GM21447 (cell line): ENCODE data around the gene PTPRN2.

Experiments
- ATAC-seq: cut with Tn5 transposase; IDR thresholded peaks from one replicate; pipeline ENCODE4 v1.9.1; 2021; ENCODE audit not compliant: unreplicated experiment

Gene PTPRN2

DNA sequence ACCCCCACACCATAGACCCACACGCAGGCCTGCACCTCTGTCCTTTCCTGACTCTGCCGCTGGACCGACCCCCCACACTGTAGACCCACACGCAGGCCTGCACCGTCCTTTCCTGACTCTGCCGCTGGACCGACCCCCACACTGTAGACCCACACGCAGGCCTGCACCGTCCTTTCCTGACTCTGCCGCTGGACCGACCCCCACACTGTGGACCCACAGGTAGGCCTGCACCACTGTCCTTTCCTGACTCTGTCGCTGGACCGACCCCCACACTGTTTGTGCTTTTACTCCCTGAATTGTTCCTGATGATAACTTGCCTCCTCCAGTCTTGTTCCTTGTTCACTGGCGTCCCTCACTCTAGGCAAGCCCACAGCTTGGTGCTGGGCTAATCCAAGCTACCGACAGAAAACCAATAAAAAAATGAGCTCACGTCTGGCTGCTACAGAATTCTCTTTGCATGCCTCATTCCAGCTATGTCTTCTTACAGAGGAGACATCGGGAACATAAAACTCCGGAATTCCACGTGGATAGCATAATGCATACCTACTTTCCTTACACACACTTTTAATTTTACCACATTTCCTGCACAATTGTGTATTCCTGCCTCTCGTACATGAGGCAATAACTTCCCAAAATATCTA lies 494.3 kb downstream of the PTPRN2 start:
- ATAC-seq: no peak

DNA sequence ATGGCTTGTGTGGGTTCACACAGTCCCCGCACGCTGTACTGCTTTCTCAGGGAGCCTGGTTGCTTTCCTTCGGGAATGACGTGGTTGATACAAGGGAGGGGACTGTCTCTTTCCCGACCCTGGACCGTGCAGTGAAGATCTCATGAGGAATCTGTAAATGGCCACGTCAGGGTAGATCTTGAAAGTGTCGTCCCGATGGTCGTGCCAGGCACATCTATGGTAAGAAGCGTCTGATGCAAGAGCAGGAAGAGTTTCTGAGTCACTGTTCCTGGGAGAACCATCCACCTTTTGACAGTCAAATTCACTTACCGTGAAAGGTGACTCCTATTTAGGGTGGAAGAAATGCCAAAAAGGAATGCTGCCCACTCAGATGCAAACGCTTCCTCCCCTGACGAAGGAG lies 500.4 kb downstream of the PTPRN2 start:
- no peak for ATAC-seq

DNA sequence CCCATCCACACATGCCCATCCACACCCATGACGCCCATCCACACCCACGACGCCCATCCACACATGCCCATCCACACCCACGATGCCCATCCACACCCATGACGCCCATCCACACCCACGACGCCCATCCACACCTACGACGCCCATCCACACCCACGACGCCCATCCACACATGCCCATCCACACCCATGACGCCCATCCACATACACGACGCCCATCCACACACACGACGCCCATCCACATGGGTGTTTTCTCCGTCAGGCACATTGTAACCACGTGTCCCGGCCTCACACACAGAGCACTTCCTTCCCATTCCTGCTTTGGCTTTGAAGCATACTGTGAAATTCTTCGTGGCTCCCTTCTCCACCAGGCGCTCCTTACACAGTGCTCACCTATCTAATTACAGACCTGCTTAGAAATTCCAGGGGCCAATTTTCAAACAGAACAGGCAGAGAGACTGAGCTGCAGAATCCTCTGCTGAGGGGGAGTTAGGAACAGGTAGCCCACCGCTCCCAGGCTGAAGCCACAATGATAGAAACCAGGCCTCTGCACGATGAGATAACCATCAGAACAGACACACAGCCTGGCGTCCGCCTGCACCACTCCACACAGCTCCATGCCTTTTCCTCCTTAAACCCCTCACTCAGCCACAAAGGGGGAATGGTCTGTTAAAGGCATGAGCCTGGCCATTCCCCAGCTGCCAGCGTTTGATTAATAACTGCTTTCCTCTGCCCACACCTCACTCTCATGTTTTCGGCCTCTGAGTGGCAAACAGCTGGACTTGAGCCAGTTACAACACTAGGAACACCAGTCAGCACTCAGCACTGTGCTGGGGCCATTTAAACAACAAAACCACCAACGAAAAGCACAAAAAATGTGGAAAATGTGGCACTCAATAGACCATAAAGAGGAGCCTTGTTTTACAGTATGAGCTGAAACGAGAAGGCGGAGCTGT lies 501.6 kb downstream of the PTPRN2 start:
- no peak for ATAC-seq

DNA sequence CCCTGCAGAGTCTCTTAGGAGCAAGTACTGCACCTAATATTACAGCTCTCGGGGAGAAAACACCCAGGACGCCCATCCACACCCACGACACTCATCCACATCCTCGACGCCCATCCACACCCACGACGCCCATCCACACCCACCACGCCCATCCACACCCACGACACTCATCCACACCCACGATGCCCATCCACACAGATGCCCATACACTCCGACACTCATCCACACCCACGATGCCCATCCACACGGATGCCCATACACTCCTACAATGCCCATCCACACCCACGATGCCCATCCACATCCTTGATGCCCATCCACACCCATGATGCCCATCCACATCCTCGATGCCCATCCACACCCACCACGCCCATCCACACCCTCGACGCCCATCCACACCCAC lies 503.1 kb downstream of the PTPRN2 start:
- ATAC-seq: no peak

DNA sequence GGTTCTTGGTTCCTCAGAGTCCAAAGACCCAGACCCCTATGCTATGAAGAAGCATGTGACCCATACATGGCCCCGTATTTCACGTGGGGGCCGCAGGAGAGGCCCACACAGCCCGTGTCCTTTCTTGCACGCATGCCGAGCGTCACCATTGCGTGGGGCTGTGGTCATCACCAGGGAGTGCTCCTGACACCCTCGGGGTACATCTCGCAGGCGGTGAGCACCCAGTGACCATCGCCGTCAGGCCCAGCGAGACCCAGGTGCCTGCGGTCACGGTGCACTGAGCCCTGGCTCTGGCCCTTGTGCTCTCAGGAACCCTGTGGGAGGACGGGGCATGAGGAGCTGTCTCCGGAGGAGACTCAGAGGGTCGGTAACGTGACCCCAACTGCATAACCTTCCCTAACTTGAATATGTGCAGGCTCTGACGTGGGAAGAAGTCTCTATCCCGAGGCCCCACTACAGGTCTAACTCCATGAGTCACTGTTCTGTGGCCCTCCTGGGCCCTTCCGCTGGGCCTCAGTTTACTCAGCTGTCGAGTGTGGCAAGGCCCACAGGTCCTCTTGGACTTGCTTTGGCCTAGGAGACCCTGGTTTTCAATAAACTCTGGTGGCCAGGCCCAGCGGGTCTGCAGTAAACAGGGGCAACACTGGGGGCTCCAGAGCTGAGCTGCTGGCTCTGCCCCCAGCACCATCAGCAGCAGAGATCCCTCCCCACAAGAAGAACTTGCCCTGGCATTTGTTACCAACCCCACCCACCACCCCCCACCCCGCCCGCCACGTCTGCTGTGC lies 503.9 kb downstream of the PTPRN2 start:
- no peak for ATAC-seq

DNA sequence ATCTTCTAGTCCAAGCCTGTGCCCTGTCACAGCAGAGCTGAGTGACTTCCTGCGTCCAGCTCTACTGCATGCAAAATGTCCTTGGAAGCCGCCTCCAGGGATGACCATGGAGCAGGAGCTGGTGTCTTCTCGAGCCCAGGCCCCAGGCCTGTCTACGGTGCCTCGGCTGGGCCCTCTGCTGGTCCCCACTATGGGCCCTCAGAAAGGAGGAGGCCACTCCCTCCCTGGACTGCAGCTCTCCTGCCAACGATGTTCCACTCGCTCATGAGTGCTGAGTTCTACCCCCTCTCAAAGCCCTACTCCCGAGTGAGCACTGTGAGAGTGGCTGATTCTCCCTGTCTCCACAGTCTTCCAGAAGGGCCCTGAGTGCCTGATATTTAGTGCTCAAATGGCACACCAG lies 504.9 kb downstream of the PTPRN2 start:
- ATAC-seq: no peak

DNA sequence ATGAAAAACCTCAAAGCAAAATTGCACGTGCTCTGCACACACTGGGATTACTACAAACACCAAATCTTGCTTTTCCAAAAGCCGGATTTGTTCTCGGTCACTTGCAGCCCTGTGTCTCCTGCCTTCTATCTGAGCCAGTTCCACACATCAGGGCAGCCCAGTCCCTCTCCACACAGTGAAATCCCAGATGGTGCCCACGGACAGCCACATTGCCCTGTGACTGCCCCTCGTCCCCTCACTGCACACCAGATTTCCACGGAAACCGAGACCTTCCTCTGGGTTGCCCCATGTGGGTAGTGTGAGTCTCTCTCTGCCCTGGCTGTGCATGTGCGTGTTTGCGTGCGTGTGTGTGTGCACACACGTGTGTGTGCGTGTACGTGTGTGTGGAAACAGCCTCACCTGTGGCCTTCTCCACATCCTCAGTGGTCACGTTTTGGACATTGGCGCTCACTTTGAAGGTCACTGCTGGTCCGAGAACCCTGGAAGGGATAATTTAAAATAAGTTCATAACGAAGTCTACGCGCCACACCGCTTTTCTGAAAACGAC lies 506.7 kb downstream of the PTPRN2 start:
- ATAC-seq: no peak

DNA sequence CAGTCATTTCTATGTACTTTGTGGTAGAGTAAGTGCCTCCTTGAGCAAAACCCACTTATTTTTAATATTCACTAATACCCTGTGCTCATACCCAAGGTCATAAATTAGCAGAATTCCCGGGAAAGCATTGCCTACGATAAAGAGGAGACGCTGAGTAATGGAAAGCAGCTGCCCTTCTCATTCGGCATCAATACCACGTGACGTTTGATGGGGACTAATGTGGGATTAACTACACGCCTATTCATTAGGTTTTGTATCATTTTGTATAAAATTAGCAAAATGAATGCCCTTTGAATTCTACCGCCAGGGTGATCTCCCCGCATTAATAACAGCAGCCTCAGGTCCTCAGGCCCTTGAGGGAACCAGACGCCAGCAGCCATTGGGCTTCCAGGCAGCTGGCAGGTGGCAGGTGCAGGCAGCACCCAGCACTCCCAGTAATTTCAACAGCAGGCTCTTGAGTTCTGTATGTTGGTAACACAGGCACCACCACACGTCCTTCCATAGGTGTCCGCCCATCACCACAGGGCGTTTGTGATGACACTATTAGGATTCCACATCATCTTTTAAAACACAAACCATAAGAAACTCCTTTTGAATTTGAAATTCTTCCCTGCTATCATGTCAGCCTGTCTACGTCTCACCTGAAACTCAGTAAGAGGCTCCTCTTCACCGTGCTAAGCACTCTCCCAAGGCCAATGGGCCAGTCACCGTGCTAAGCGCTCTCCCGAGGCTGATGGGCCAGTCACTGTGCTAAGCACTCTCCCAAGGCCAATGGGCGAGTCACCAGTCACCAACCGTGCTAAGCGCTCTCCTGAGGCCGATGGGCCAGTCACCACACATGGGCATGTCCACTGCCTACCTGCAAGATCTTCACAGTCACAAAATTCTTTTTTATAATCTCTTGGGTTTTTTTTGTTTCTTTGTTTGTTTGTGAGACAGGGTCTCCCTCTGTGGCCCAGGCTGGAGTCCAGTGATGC lies 509.4 kb downstream of the PTPRN2 start:
- no peak for ATAC-seq

DNA sequence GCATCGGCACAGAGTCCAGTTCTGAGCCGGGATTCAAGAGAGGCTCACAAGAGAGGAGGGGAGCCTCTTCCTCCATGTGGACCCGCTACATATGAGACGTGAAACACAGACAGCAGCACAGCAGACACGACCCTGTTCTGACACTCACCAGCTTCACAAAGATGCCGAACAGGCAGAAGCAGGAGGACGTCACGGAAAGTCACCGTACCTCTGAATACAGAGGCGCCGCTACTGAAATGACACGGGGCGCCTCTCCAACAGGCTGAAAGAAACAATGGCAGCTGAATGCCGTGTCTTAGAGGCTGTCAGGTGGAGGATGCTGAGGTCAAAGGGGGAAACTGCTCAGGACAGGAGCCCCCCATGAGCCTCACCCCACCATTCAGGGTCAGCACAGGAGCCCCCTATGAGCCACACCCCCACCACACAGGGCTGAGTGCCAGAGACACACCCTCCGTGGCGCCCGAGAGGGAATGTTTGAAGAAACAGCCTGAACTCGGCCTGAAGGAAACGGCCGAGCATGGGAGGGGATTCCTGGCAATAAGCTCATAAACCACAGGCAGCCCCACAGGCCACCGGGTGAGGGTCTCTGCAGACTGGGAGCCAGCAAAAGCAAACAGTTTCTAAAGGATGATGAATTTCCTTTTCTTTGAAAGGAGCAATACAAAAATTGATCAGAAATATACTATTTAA lies 510.3 kb downstream of the PTPRN2 start:
- ATAC-seq: no peak

DNA sequence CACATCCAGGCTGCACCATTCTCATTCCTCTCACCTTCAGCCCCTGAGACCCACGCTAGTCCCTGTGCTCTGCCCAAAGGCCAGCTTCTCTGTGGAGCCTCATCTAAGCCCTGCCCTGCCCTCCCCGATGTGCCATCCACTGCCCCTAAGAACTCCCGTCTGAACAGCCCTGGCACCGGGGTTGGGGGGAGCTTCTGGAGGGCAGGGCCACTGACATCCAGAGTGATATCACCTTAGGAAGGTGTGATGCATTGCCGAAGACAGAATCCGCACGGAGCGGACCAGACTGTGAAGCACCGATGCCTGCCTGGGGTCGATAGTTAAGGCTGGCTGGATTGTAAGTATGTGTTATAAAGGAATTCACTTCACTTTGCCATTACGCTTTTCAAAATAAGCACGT lies 511.0 kb downstream of the PTPRN2 start:
- ATAC-seq: no peak

DNA sequence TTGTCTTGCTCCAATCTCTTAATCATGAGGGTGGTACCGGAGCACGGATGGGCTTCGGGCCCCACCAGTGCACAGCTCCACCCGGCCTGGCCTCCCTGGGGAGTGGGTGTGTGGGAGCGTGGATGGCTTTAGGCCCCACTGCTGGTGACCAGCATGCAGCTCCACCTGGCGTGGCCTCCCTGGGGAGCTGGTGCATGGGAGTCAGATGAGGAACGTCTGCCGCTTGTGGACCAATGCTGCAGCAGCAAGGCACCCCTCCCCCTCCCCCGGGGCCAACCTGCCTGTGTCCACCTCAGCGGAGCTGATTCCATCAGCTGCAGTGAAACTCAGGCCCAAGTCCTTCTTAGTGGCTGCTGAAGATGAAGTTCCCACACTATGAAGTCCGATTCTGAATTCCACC lies 511.4 kb downstream of the PTPRN2 start:
- no peak for ATAC-seq

DNA sequence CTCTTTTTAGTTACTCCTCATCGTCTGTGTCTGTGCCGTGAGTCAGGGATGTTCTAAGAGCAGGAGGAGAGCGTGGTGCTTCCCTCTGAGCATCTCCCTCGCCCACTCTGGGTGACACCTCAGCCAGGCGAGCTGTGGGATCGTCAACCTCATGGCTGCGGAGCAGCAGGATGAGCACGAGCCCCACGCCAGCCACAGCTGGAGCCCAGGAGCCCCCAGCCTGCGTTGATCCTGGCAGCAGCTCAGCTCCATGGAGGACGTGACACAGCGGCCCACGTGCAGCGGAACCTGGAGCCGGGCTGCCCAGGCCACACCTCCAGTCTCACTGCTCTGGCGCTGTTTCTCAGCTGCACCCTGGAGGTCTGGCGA lies 512.0 kb downstream of the PTPRN2 start:
- ATAC-seq: no peak

DNA sequence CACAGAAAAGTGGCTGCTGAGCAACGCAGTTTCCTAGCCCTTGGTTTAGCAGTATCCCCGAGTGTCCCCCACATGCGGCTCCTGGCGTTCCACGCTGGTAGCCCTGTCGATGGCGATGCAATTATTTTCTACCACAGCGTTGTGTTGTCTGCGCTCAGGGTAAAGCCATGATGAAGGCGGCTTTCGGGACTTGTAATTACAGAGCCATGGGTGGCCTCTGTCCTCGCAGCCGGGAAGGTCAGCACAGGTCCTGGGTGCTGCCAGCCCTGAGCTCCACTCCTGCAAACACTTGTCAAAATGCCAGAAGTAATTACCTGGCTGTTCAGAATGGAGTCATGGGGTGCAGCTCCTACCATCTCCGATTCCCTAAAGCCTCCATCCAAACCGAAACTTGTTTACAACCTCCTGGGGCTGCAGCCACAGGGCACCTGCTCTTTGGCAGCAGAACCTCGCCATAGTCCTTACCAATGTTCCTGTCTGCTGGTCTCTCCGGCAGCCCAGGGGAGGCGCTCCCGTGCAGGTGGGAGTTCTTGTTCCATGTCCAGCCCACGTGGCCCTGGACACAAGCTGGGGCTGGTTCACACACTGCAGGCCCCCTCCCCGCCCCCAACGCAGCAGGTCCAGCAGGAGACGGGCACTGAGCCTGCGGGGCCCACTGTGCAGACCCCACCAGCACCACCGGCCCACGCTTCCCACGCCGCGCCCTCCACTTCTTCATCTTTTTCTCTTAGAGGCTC lies 512.6 kb downstream of the PTPRN2 start:
- no peak for ATAC-seq

DNA sequence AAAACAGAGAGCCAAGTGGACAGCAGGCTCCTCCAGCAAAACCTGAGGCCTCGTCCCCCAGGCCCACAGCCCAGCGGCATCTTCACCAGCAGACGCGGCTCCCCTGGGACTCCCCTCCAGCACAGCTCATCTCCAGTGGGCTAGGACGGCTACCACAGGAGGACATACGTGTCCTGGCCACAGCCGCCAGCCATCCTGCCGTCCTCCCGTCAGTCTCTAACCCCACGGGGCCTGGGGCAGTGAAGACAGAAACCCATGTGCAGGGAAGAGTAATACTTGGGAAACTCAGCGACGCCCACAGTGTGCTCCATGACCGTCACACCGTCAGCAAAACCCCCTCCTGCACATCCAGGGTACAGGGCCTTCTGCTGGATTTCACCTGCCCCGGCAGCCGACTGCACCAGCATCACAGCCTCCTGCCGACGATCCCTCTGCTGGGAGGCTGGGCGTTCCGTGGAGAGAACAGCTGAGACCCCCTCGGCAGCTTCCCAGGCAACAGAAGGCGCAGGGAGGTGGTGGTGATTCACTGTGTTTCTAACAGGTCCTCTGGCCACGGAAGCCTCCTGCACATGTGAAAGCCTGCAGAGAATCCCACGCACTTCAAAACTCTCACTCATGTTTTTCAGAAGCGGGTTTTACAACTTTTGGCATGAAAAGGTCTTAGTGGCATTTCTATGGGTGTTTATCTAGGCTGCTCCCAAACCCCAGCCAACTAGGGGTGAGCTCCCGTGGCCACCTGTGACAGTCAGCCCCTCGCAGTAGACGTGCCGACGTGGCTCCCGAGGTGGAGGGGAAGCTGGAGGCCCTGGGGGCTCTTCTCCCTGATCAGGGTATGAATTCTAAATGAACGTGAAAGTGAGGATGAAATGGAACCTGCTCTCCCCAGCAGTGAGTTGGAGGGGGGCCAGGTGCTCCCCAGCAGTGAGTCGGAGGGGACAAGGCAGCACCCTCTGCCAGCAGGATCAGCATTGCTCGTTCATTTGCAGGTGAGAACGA lies 513.5 kb downstream of the PTPRN2 start:
- ATAC-seq: no peak

DNA sequence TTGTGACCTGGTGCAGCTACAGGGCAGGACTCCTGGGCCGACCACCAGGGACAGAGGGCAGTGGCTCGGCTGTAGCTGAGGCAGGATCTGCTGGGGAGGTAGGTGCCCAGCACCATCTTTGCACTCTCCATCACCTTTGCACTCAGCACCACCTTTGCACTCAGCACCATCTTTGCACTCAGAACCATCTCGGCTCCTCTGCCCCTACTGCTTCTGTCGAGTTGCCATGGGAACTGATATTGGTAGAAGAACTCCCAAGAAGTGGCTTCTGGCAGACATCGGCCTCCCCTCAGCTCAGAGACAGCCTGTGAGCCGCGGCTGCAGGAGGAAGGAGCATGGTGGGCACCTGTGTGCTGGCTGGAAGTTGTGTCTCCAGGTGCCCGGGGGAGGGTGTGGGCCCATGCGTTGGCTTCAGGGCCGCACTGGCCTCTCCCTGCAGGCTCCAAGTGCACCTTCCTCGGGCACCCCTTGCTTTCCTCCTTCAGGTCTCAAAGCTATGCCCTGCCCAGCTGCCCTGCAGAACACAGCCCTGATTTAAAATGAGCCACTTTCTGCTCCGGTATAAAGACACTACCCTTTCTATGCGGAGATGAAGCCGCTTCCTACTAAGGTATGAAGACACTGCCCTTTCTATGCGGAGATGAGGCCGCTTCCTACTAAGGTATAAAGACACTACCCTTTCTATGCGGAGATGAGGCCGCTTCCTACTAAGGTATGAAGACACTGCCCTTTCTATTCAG lies 514.5 kb downstream of the PTPRN2 start:
- no peak for ATAC-seq

DNA sequence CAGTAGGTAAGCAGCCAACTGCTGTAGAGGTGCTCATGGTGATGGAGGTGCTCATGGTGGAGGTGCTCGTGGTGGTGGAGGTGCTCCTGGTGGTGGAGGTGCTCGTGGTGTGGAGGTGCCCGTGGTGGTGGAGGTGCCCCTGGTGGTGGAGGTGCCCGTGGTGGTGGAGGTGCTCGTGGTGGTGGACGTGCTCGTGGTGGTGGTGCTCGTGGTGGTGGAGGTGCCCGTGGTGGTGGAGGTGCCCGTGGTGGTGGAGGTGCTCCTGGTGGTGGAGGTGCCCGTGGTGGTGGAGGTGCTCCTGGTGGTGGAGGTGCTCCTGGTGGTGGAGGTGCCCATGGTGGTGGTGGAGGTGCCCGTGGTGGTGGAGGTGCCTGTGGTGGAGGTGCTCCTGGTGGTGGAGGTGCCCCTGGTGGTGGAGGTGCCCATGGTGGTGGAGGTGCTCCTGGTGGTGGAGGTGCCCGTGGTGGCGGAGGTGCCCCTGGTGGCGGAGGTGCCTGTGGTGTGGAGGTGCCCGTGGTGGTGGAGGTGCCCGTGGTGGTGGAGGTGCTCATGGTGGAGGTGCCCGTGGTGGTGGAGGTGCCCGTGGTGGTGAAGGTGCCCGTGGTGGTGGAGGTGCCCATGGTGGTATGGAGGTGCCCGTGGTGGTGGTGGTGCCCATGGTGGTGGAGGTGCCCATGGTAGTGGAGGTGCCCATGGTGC lies 517.3 kb downstream of the PTPRN2 start:
- no peak for ATAC-seq
